ENCODE data around the gene ABCC11.

Gene ABCC11

DNA sequence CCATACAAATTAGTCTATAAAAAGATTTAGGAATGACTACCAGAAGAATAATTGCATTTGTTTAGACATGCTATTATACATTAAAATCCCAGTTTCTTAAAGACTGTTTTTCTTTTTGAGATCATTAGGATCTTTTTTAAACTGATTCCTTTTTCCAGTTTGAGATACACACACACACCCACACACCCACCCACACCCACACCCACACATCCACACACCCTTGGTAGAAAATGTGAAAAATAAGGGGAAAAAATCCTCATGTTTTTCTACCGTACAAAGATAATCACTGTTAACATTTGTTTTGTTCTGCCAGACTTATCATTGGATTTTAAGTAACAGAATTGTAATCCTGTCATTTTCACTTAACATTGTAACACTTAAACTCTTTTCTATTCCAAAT, 27.1 kb upstream of the ABCC11 start:
- ChIA-PET CTCF (no interaction called here), POLR2A (no interaction called here)
- no peak for DNase-seq (ENCODE audit: extremely low spot score)
- TF ChIP-seq ARNT (IDR thresholded peaks at IDR 0.05) (no peak), SUZ12 (IDR thresholded peaks at IDR 0.05) (no peak), FOXA1 (IDR thresholded peaks at IDR 0.05) (no peak), ZNF384 (IDR thresholded peaks at IDR 0.05) (no peak), SP1 (IDR thresholded peaks at IDR 0.05) (no peak), LEF1 (IDR thresholded peaks at IDR 0.05; ENCODE audit: borderline replicate concordance) (no peak), ELF4 (IDR thresholded peaks at IDR 0.05) (no peak), L3MBTL2 (conservative IDR thresholded peaks at IDR 0.05) (no peak), TARDBP (IDR thresholded peaks at IDR 0.05) (no peak), FOXM1 (IDR thresholded peaks at IDR 0.05; ENCODE audit: borderline replicate concordance) (no peak), NFRKB (IDR thresholded peaks at IDR 0.05) (no peak), HDGF (IDR thresholded peaks at IDR 0.05; ENCODE audit: borderline replicate concordance) (no peak), CTBP1 (IDR thresholded peaks at IDR 0.05; ENCODE audit: borderline replicate concordance) (no peak), BHLHE40 (IDR thresholded peaks at IDR 0.05; ENCODE audit: borderline replicate concordance) (no peak), FOXK2 (IDR thresholded peaks at IDR 0.05) (no peak)
- TF ChIP-seq, protein P1, sequence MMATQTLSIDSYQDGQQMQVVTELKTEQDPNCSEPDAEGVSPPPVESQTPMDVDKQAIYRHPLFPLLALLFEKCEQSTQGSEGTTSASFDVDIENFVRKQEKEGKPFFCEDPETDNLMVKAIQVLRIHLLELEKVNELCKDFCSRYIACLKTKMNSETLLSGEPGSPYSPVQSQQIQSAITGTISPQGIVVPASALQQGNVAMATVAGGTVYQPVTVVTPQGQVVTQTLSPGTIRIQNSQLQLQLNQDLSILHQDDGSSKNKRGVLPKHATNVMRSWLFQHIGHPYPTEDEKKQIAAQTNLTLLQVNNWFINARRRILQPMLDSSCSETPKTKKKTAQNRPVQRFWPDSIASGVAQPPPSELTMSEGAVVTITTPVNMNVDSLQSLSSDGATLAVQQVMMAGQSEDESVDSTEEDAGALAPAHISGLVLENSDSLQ (IDR thresholded peaks at IDR 0.05) = no peak

DNA sequence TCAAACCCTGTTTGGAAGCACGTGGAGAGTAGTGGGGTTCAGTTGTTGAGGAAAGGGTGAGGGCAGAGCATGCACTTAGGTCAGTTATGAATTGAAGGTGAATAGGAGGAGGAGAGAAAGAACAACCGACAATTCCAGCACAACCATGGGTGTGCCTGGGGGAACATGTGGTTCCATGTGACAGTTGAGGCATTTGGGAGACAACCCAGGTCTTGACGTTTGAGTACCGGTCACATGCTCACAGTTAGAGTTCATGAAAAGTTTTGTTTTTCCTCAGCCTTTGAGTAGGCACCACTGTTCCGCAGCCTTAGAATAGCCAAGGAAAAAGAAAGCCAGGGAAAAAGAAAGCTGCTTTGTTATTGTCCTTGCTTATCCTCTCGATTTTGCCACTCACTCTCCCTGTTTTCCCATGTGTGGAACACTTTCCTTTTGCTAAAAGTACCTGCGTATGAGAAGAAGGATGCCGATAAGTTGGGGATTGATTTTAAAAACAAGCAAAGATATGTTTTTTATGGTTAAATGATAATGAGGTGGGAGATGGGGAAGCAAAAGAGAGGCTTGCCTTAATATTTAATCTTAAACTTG, 25.6 kb upstream of the ABCC11 start:
- CTCF ChIA-PET = no interaction called here
- TF ChIP-seq SP1 (IDR thresholded peaks at IDR 0.05) = no peak
- no peak for TF ChIP-seq L3MBTL2 (conservative IDR thresholded peaks at IDR 0.05)
- TF ChIP-seq TARDBP (IDR thresholded peaks at IDR 0.05) = no peak
- no peak for TF ChIP-seq FOXK2 (IDR thresholded peaks at IDR 0.05)
- TF ChIP-seq HDGF (IDR thresholded peaks at IDR 0.05; ENCODE audit: borderline replicate concordance) = no peak
- TF ChIP-seq NFRKB (IDR thresholded peaks at IDR 0.05) = no peak
- no peak for TF ChIP-seq FOXM1 (IDR thresholded peaks at IDR 0.05; ENCODE audit: borderline replicate concordance)
- TF ChIP-seq FOXA1 (IDR thresholded peaks at IDR 0.05) = no peak
- TF ChIP-seq ZNF384 (IDR thresholded peaks at IDR 0.05) = no peak
- DNase-seq (ENCODE audit: extremely low spot score) = no peak
- POLR2A ChIA-PET = no interaction called here

DNA sequence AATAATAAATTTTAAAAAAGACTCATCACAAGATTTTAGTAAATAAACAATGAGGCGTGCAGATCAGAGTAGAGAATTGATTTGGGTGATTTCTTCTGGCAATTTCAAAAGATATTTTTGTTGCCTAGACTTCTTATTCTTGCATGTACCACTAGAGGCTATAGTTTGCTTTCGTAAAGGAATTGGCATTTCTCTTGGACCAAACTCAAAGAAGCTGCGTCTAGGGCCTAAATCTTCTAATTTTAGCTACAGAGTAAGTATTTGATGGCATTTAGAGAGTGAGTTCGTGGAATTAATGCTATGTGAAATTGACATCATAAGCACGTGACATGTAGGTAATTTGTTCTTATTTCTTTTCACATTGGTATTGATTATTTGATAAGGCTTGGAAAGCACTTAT, 24.4 kb upstream of the ABCC11 start:
- DNase-seq (ENCODE audit: extremely low spot score) = no peak
- ChIA-PET POLR2A (no interaction called here), CTCF (no interaction called here)
- TF ChIP-seq ARNT (IDR thresholded peaks at IDR 0.05) (no peak), NFRKB (IDR thresholded peaks at IDR 0.05) (no peak), LEF1 (IDR thresholded peaks at IDR 0.05; ENCODE audit: borderline replicate concordance) (no peak), ELF4 (IDR thresholded peaks at IDR 0.05) (no peak), TARDBP (IDR thresholded peaks at IDR 0.05) (no peak), L3MBTL2 (conservative IDR thresholded peaks at IDR 0.05) (no peak)

DNA sequence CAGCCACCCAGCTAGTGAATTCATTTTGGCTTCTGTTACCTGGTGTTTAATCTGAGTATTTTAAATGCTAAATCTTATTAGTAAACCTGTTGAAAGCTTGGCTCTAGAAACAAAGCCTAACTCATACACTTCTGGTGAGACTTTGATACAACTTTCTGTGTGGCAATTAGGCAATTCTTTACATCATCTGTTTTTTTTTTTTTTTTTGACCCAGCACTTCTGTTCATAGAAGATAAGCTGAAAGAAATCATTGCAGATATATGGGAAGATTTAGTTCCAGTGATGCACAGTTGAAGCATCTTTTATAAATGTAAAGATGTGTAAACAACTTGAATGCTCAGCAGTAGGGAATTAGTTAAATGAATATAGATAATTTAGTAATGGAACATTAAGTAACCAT, 21.7 kb upstream of the ABCC11 start:
- ChIA-PET CTCF (no interaction called here), POLR2A (no interaction called here)
- TF ChIP-seq NFRKB (IDR thresholded peaks at IDR 0.05) (no peak), CTBP1 (IDR thresholded peaks at IDR 0.05; ENCODE audit: borderline replicate concordance) (no peak), TARDBP (IDR thresholded peaks at IDR 0.05) (no peak), FOXK2 (IDR thresholded peaks at IDR 0.05) (no peak), ZNF384 (IDR thresholded peaks at IDR 0.05) (no peak), LEF1 (IDR thresholded peaks at IDR 0.05; ENCODE audit: borderline replicate concordance) (no peak), SP1 (IDR thresholded peaks at IDR 0.05) (no peak), SUZ12 (IDR thresholded peaks at IDR 0.05) (no peak), BHLHE40 (IDR thresholded peaks at IDR 0.05; ENCODE audit: borderline replicate concordance) (no peak)
- DNase-seq (ENCODE audit: extremely low spot score) = no peak

DNA sequence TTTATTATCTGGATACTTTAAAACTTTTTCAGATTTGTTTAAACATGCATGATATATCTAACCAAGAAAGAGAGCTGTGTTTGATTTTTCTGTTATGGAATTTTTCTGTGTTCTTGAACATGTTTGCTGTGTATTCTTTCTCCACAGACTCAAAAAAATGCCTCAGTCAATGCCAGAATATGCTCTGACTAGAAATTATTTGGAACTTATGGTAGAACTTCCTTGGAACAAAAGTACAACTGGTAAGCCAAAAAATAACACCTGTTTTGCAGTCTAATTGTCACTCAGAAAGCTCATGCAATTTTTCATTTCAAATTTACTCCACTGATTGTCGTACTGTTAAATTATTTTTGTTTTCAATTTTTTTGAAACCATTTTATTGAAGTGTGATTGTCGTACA, 15.3 kb upstream of the ABCC11 start:
- TF ChIP-seq NFRKB (IDR thresholded peaks at IDR 0.05) = no peak
- TF ChIP-seq CTBP1 (IDR thresholded peaks at IDR 0.05; ENCODE audit: borderline replicate concordance) = no peak
- TF ChIP-seq FOXK2 (IDR thresholded peaks at IDR 0.05) = no peak
- TF ChIP-seq SUZ12 (IDR thresholded peaks at IDR 0.05) = no peak
- no peak for TF ChIP-seq ZNF384 (IDR thresholded peaks at IDR 0.05)
- no peak for TF ChIP-seq FOXA1 (IDR thresholded peaks at IDR 0.05)
- TF ChIP-seq FOXM1 (IDR thresholded peaks at IDR 0.05; ENCODE audit: borderline replicate concordance) = no peak
- no peak for TF ChIP-seq ARNT (IDR thresholded peaks at IDR 0.05)
- no peak for TF ChIP-seq SP1 (IDR thresholded peaks at IDR 0.05)
- TF ChIP-seq ELF4 (IDR thresholded peaks at IDR 0.05) = no peak
- TF ChIP-seq HDGF (IDR thresholded peaks at IDR 0.05; ENCODE audit: borderline replicate concordance) = no peak
- TF ChIP-seq LEF1 (IDR thresholded peaks at IDR 0.05; ENCODE audit: borderline replicate concordance) = no peak
- no peak for TF ChIP-seq BHLHE40 (IDR thresholded peaks at IDR 0.05; ENCODE audit: borderline replicate concordance)
- TF ChIP-seq, protein P1 (IDR thresholded peaks at IDR 0.05) = no peak
- no peak for TF ChIP-seq L3MBTL2 (conservative IDR thresholded peaks at IDR 0.05)
- TF ChIP-seq TARDBP (IDR thresholded peaks at IDR 0.05) = no peak
- no peak for DNase-seq (ENCODE audit: extremely low spot score)
- ChIA-PET POLR2A (no interaction called here), CTCF (no interaction called here)

DNA sequence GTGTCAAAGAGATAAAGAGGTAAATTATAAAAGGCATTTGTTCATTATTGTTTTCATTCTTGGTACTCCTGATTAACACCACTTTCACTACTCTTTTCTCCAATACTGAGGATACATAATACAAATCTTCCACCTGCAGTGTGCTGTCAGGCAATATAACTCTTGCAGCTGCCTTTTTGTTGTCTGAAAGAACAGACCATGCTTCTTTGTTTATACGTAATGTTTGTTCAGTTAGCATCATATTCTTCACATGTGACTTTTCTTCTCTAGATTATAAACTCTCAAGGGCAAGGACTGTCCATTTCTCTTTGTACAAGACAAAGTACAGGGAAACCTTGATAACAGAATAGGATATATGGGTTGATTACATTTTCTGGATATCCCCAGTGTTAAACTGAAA, 14.2 kb upstream of the ABCC11 start:
- CTCF ChIA-PET = no interaction called here
- POLR2A ChIA-PET = interaction anchor here (0.6 kb wide), 1 partner anchor 25 kb away, joined by 3 read pairs; no protein-coding TSS in a partner anchor
- DNase-seq (ENCODE audit: extremely low spot score) = no peak
- TF ChIP-seq SP1 (IDR thresholded peaks at IDR 0.05) = no peak

DNA sequence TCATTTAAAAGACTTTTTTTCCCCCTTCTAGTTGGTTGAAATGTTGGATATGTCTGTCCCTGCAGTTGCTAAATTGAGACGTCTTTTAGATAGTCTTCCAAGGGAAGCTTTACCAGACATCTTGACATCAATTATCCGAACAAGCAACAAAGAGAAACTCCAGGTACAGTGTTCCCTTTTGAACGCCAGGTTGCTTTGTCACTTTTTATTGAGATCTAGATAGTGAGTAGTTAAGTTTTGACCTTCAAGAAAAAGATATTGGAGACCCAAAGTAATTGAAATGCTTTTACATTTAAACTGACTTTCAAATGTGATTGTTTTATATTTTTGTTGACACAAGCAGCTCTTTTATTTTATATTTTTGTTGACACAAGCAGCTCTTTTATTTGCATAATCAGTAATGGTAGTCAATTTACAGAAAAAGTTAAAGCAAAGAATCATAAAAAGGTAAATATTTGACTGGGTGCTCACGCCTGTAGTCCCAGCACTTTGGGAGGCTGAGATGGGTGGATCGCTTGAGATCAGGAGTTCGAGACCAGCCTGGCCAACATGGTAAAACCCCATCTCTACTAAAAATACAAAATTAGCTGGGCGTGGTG, 9.3 kb upstream of the ABCC11 start:
- ChIA-PET CTCF (no interaction called here), POLR2A (no interaction called here)
- no peak for TF ChIP-seq CTBP1 (IDR thresholded peaks at IDR 0.05; ENCODE audit: borderline replicate concordance)
- TF ChIP-seq, protein P1 (IDR thresholded peaks at IDR 0.05) = no peak
- no peak for TF ChIP-seq L3MBTL2 (conservative IDR thresholded peaks at IDR 0.05)
- TF ChIP-seq SUZ12 (IDR thresholded peaks at IDR 0.05) = no peak
- no peak for TF ChIP-seq BHLHE40 (IDR thresholded peaks at IDR 0.05; ENCODE audit: borderline replicate concordance)
- no peak for TF ChIP-seq FOXK2 (IDR thresholded peaks at IDR 0.05)
- no peak for TF ChIP-seq ZNF384 (IDR thresholded peaks at IDR 0.05)
- TF ChIP-seq FOXM1 (IDR thresholded peaks at IDR 0.05; ENCODE audit: borderline replicate concordance) = no peak
- no peak for TF ChIP-seq LEF1 (IDR thresholded peaks at IDR 0.05; ENCODE audit: borderline replicate concordance)
- TF ChIP-seq NFRKB (IDR thresholded peaks at IDR 0.05) = no peak
- TF ChIP-seq TARDBP (IDR thresholded peaks at IDR 0.05) = no peak
- TF ChIP-seq SP1 (IDR thresholded peaks at IDR 0.05) = no peak
- no peak for TF ChIP-seq ELF4 (IDR thresholded peaks at IDR 0.05)
- no peak for TF ChIP-seq HDGF (IDR thresholded peaks at IDR 0.05; ENCODE audit: borderline replicate concordance)
- no peak for TF ChIP-seq ARNT (IDR thresholded peaks at IDR 0.05)
- no peak for TF ChIP-seq FOXA1 (IDR thresholded peaks at IDR 0.05)
- no peak for DNase-seq (ENCODE audit: extremely low spot score)
